Ramos (cell line): ENCODE data around the gene CASZ1.

Source experiments
- in situ Hi-C: fragments of 300-500 bp; cut with MboI; formaldehyde crosslinking; loops from one replicate; pipeline ENCODE4 v1.14.3; 2022; ENCODE audit warnings: low sequenced_read_pairs; ENCODE audit not compliant: unreplicated experiment

Gene CASZ1

GRCh38 chr1:10777749-10778574 lies 18.5 kb downstream of the CASZ1 start:
- in situ Hi-C loops = no loop called here

DNA sequence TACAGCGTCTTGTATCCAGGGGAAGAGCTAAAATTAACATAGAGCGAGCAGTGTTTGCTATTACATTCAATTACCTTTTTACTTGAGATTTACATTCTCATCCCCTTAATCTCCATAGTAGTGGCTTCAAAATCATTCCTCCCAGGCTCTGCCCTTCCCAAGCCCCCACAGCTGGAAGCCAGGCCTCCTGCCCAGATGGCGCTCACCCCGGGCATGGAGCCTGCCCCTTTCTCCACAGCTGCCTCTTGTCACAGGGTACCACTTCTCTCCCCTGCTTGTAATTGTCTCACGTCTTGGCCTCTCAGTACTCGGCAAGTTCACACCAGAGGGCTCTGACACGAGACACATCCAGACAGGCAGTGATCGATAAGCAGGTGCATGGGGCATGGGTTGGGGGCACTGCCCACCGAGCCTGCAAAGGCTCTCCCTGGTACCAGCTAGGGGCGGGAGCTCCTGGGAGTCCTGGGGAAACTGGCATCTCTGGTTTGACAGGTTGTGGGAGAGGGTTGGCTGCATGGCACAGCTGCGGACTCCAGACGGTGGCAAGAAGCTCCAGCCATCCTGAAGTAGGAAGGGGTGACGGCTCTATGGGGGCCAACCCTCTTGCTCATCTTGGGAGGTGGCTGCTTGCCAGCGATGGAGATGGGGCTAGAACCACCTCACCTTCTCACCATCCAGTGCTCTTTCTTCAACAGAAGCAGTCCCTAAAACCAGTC lies 20.1 kb downstream of the CASZ1 start:
- in situ Hi-C loops = no loop called here

DNA sequence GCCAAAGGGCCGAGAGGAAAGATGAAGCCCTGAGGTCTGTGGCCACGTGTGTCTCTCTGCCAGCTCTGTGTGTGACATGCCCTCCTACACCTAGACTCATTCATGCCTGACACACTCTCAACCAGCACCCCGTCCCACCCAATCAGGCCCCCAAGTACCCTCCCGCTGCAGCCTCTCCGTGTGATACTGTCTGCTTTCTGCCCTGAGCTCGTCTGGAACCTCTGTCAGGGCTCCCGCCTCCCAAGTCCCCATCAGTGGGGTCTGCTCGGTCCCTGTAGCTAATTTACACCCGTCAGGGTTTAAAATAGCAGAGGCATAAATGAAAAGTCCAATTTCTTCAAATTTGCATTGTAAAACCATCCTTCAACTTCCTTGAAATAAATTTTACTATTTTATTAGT lies 20.7 kb downstream of the CASZ1 start:
- in situ Hi-C loops = no loop called here

- in situ Hi-C loops = no loop called here
These were observed 21.7 kb downstream of the CASZ1 start for GRCh38 chr1:10774615-10775310.

DNA sequence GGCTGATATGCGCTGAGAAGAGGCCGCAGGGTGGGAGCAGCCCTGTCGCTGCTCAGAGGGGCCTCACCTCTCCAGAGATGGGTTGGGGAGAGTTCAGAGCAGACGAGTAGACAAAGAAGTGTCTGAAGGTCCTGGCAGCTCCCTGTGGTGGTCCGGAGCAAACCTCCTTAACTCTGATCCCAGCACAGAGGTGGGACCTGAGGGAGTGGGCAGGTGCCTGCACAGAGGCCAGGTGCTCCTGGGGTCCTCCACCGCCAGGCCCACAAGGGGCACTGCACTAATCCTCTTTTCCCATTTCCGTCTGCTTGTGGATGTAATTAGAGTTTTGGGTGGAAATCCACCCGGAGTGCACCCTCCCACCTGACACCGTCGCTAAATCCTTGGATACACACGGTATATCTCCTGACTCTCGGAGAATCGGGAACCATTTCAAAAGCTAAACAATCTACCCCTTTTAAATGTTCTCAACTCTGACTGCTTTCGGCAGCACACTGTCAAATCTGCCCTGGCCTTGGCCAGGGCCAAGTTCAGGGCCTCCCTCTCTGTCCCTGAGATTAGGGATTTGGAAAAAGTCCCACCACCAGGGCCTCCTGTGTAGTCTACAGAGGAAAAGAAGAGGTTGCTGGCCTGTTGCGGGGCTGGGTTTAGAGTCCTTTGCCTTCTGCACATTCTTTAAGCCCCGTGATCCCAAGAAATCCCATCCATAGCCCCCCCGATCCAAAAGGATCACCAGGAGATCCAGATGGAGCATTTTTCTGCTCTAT lies 22.4 kb downstream of the CASZ1 start:
- in situ Hi-C loops = no loop called here

DNA sequence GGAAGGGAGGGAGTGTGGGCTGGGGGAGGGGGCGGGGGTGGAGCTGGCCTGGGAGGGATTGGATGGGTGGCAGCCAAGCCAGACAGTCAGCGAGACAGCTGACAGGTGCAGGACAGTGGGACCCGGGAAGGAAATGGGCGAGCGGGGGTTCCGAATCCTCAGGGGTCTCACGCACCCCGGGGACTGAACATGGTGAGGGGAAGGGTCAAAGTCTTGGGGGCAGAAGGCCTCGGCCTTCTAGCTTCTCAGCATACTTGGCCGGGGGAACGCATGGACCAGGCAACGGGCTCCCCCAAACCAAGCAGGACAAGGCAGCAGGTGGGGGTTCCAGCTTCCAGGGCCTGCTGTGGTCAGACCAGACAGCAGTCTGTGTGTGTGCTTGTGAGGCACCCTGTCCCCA lies 23.1 kb downstream of the CASZ1 start:
- in situ Hi-C loops = no loop called here

- in situ Hi-C loops = no loop called here
These were observed 23.7 kb downstream of the CASZ1 start for GRCh38 chr1:10772711-10773110.

GRCh38 chr1:10771789-10772188 lies 24.7 kb downstream of the CASZ1 start:
- in situ Hi-C loops = no loop called here

DNA sequence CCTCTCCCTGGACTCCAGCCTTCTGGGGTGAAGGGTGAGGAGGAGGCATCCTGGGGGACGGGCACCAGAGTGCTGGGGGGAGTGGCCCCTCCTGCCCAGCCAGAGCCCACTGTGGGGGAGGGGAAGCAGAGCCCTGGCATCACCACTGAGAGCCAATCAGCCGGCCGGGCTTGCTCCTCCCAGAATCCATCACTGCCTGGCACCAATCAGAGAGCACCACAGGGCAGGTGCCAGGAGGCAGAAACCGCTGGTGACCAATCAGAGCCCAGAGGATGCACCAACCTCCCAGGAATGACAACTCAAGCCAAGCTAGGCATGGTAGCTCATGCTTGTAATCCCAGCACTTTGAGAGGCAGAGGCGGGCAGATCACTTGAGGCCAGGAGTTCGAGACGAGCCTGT lies 27.9 kb downstream of the CASZ1 start:
- in situ Hi-C loops = no loop called here

- in situ Hi-C loops = no loop called here
These were observed 29.2 kb downstream of the CASZ1 start for GRCh38 chr1:10767282-10767681.

DNA sequence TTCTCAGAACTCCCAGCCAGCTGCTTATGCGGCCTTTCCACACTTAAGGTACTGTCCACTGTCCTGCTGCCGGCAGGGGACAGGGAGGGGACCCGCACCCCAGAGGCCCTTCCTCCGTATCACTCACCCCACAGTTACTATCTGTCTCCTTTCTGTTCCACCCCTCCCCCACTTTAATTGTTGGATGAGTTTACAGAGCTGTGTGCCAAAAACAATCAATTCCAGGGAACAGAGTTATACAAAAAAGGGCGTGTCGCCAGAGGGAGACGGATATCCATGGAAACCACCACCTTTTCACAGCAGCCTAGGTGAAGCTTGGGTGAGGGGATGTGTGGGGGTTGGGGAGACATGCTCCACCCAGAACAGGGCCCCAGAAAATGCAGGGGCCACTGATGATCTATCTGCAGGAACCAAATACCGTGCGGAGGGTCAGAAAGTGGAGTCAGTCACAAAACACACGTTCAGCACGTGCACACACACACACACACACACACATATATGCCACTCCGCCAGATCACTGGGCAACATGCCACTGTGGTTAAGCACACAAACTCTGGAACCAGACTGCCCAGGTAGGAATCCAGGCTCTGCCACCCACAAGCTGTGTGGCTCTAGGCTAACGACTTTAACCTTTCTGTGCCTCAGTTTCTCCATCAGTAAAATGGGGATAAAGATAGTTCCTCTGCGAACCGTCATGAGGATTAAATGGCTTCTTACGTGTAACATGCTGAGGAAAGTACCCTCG lies 30.5 kb downstream of the CASZ1 start:
- in situ Hi-C loops = no loop called here

GRCh38 chr1:10765304-10765703 lies 31.1 kb downstream of the CASZ1 start:
- in situ Hi-C loops = no loop called here

DNA sequence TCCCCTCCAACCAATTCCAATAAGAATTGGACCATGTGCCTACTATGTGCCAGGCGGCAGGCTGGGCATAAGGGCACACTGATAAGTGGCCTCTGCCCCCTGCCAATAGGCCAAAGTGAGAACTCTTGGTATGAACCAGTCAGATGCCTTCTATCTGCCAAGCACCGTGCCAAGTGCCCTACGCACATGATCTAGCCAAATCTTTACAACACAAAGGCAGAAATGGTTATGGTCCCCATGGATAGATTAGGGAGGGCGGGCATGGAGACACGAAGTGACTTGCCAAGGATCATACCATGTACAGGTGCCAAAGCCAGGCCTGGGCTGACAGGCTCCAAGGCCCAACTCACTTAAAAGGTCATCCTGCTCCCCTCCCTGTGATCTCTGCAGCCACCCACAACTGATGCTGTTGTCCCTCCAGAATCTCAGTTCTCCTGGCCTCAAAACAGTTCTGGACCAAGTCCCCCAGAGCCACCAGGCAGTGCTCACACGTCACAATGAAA lies 32.1 kb downstream of the CASZ1 start:
- in situ Hi-C loops = no loop called here

- in situ Hi-C loops = no loop called here
These were observed 33.6 kb downstream of the CASZ1 start for GRCh38 chr1:10762875-10763274.

DNA sequence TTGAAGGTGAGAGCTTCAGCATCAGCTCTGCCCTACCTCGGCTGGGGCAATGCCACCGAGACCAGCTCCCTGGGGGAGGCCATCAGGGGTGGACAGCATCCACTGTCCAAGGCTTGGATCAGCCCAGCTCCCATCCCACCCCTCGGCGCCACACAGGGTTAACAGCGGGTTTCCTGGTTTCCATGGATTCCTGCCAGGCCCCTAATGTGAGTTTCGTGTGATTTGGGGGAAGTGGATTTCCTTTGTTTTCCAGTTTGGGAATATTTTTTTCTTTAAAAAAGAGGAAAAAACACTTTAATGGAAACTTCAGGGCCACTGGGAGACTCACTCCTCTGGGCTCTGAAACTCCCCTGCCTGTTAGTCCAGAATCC lies 34.3 kb downstream of the CASZ1 start:
- in situ Hi-C loops = no loop called here

DNA sequence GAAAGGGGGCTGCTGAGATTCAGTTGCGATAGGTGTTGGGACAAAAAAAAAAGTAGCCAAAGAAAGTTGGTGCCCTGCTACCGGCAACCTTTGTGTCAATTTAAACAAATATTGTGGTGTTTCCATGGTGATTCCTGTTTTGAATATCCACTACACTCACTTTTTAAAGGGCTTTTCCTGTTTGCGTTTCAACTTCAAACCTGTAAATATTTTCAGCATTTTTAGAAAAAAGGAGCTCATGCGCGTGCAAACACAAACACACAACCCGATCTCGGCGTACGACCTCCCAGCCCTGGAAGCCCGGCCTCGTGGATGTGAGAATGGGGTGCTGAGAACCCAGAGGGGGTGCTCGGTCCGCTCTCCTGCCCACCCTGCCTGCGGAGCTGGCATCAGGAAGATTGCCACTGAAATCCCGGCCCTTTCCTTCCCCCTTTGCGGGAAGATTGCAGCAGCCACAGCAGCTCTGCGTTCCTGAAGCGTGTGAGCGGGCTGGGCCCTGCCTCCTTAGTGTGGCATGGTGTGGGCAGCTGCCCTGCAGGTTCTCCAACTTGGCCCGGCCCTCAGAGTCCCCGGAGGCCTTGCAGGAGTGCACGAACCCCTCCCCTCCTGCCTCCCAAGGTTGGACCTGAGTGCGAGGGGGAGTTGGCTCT lies 34.8 kb downstream of the CASZ1 start:
- in situ Hi-C loops = no loop called here

- in situ Hi-C loops = no loop called here
These were observed 35.6 kb downstream of the CASZ1 start for GRCh38 chr1:10760566-10761502.
